HK-2 (cell line): Measurements from ENCODE around the gene NPS.
A peak's percentile ranks its signal among the peaks of the same experiment; 100 is the strongest.

ENCODE experiments used
- DNase-seq: peaks from one replicate; pipeline ENCODE4 v3.0.0-alpha.2; 2018; ENCODE audit not compliant: unreplicated experiment

Gene NPS

GRCh38 chr10:127556916-127557315, 7.8 kb downstream of the NPS start:
- DNase-seq = no peak

- DNase-seq = no peak
These were observed 12.5 kb downstream of the NPS start for GRCh38 chr10:127561647-127562046.

GRCh38 chr10:127563718-127564553, 14.8 kb downstream of the NPS start:
- no peak for DNase-seq

GRCh38 chr10:127564644-127565043, 15.5 kb downstream of the NPS start:
- DNase-seq = no peak

GRCh38 chr10:127565583-127565982, 16.5 kb downstream of the NPS start:
- DNase-seq = no peak

GRCh38 chr10:127569210-127569609, 20.1 kb downstream of the NPS start:
- no peak for DNase-seq

GRCh38 chr10:127570036-127570435, 20.9 kb downstream of the NPS start:
- no peak for DNase-seq

- no peak for DNase-seq
These were observed 22.3 kb downstream of the NPS start for GRCh38 chr10:127571386-127571785.

GRCh38 chr10:127576051-127576450, 26.9 kb downstream of the NPS start:
- DNase-seq = no peak

- DNase-seq = no peak
These were observed 27.6 kb downstream of the NPS start for GRCh38 chr10:127576740-127577161.

- DNase-seq = no peak
These were observed 28.5 kb downstream of the NPS start for GRCh38 chr10:127577376-127578258.

- no peak for DNase-seq
These were observed 29.3 kb downstream of the NPS start for GRCh38 chr10:127578259-127578960.

GRCh38 chr10:127578961-127579305, 29.8 kb downstream of the NPS start:
- DNase-seq = no peak

GRCh38 chr10:127579640-127580039, 30.5 kb downstream of the NPS start:
- no peak for DNase-seq

- no peak for DNase-seq
These were observed 31.7 kb downstream of the NPS start for GRCh38 chr10:127580822-127581221.

GRCh38 chr10:127585519-127586023, 36.5 kb downstream of the NPS start:
- no peak for DNase-seq

GRCh38 chr10:127587668-127588365, 38.7 kb downstream of the NPS start:
- no peak for DNase-seq

GRCh38 chr10:127592586-127592985, 43.5 kb downstream of the NPS start:
- DNase-seq = no peak

- DNase-seq = peak; percentile 23
These were observed 51.4 kb downstream of the NPS start for GRCh38 chr10:127600479-127600878.
